Measurements from ENCODE around the gene AKR1C4. TPM values are rescaled to one million over a fixed set of nuclear protein-coding genes. Genes with fewer than 3 reads are reported as not detected.

The AKR1C4 gene
- total and polyA plus RNA-seq, 2 of the 8 experiments (the other 6 are each of a cell fraction or from before 2014, with no cell fraction given): not detected

- H3K18ac ChIP-seq (ENCODE audit: extremely low read depth, low read length): no peak overlapping the region
- H3K4ac ChIP-seq (replicated peaks; ENCODE audit: insufficient read length, low read depth, low read length): no peak overlapping the region
- TF ChIP-seq NRF1 (IDR thresholded peaks at IDR 0.05; ENCODE audit: low read depth, low read length): no peak
- no peak for TF ChIP-seq RXRA (IDR thresholded peaks at IDR 0.05; ENCODE audit: insufficient read depth, low read depth, low read length)
- no peak for TF ChIP-seq SUZ12 (IDR thresholded peaks at IDR 0.05; ENCODE audit: low read length)
- TF ChIP-seq POLR2AphosphoS5 (IDR thresholded peaks at IDR 0.05; ENCODE audit: low read depth, low read length): no peak
- TF ChIP-seq GABPA (IDR thresholded peaks at IDR 0.05; ENCODE audit: borderline replicate concordance, insufficient read depth, low read length): no peak
- TF ChIP-seq CHD2 (IDR thresholded peaks at IDR 0.05; ENCODE audit: low read length): no peak
- TF ChIP-seq GTF2F1 (IDR thresholded peaks at IDR 0.05; ENCODE audit: borderline replicate concordance, low read depth, low read length): no peak
- no peak for TF ChIP-seq KDM5A (IDR thresholded peaks at IDR 0.05; ENCODE audit: low read length)
- TF ChIP-seq TBP (IDR thresholded peaks at IDR 0.05; ENCODE audit: low read depth, low read length): no peak
- no peak for TF ChIP-seq KDM1A (IDR thresholded peaks at IDR 0.05; ENCODE audit: borderline replicate concordance, low read length)
- TF ChIP-seq CBX8 (IDR thresholded peaks at IDR 0.05; ENCODE audit: borderline replicate concordance, low read depth, low read length): no peak
- no peak for TF ChIP-seq BCL11A (IDR thresholded peaks at IDR 0.05; ENCODE audit: low read depth in 2 of 2, low read length in 2 of 2)
- TF ChIP-seq BACH1 (IDR thresholded peaks at IDR 0.05; ENCODE audit: low read length): no peak
- H2BK5ac ChIP-seq (ENCODE audit: low read depth, low read length): no peak overlapping the region
- ChIA-PET POLR2A (ENCODE audit: partially characterized antibody) (no interaction called here), CTCF (ENCODE audit: partially characterized antibody) (no interaction called here)
- no peaks in the 10 kb centered on the region for H3K79me1 ChIP-seq (ENCODE audit: low read depth, low read length)
- peaks cover 17% of the 10 kb centered on the region in 2 experiments; a peak in 2 of 4 replicates for H3K9me3 ChIP-seq (ENCODE audit: insufficient read depth in 2 of 2, low read depth in 1 of 2, low read length in 1 of 2)
- H3K36me3 ChIP-seq (ENCODE audit: control insufficient read depth in 2 of 4, insufficient read depth in 4 of 4, low read length in 3 of 4): no peaks in the 10 kb centered on the region
- H3K23ac ChIP-seq (ENCODE audit: insufficient read length): no peak overlapping the region
- H2BK12ac ChIP-seq (ENCODE audit: low read depth, low read length): no peak overlapping the region
- H3K4me2 ChIP-seq (ENCODE audit: insufficient read depth in 1 of 2, low read depth in 2 of 2, low read length in 2 of 2): no peak overlapping the region
- no peak overlapping the region for H2AFZ ChIP-seq (ENCODE audit: low read length)
- no peak overlapping the region for H4K5ac ChIP-seq (ENCODE audit: insufficient read length, low read depth, low read length)
- DNase-seq (ENCODE audit: low read depth in 1 of 2, low spot score in 2 of 2) (no peak), FAIRE-seq (no peak)
- no peak overlapping the region for H4K8ac ChIP-seq (ENCODE audit: extremely low read depth, insufficient read depth, low read length)
- H2BK15ac ChIP-seq (ENCODE audit: low read length): no peak overlapping the region
- no peaks in the 10 kb centered on the region for H3K23me2 ChIP-seq (ENCODE audit: low read depth, low read length)
- no peak overlapping the region for H3K9ac ChIP-seq (replicated peaks in 1 of 4; ENCODE audit: extremely low read depth in 1 of 4, low read depth in 3 of 4, low read length in 3 of 4)
- H3K79me2 ChIP-seq (ENCODE audit: control insufficient read depth in 1 of 2, insufficient read depth in 2 of 2, low read length in 2 of 2): no peaks in the 10 kb centered on the region
- H2BK20ac ChIP-seq (ENCODE audit: low read length): no peak overlapping the region
- no peak overlapping the region for H2BK120ac ChIP-seq (replicated peaks; ENCODE audit: low read depth, low read length)
- no peak overlapping the region for H4K91ac ChIP-seq (replicated peaks; ENCODE audit: insufficient read length, low read length)
- no peak overlapping the region for H3K4me3 ChIP-seq (ENCODE audit: extremely low read depth in 1 of 4, insufficient read depth in 2 of 4, low read depth in 3 of 4, low read length in 4 of 4)
- no peaks in the 10 kb centered on the region for H3K4me1 ChIP-seq (replicated peaks in 1 of 4; ENCODE audit: control insufficient read depth in 3 of 4, insufficient read depth in 4 of 4, low read length in 3 of 4)
- no peaks in the 10 kb centered on the region for H4K20me1 ChIP-seq (replicated peaks in 1 of 2; ENCODE audit: control insufficient read depth in 1 of 2, insufficient read depth in 2 of 2, low read length in 2 of 2)
- 95% methylated on average over 5 of the region's 5 CpGs; no CpG with 5 or more reads in 1 of the 2 experiments for WGBS, 2 experiments (ENCODE audit: extremely low coverage in 1 of 2, insufficient coverage in 1 of 2, insufficient read length in 1 of 2, insufficient replicate concordance in 2 of 2, low coverage in 1 of 2, low lambda C conversion rate in 2 of 2, missing lambda C conversion rate in 1 of 2)
- no peaks in the 10 kb centered on the region for H3K27me3 ChIP-seq (replicated peaks in 1 of 4; ENCODE audit: control insufficient read depth in 3 of 4, extremely low read depth in 1 of 4, insufficient read depth in 3 of 4, low read length in 3 of 4)
- H3K14ac ChIP-seq (ENCODE audit: insufficient read length): no peak overlapping the region
- H2AK5ac ChIP-seq (ENCODE audit: low read depth, low read length): no peak overlapping the region
- H3K27ac ChIP-seq (ENCODE audit: low read depth, low read length): no peak overlapping the region
- no peak overlapping the region for H3K56ac ChIP-seq (replicated peaks; ENCODE audit: insufficient read length, low read depth, low read length)
These were observed 49.2 kb upstream of the AKR1C4 start for GRCh38 chr10:5147255-5147980.

Data from H1 (cell line).